Tibial nerve (tissue), 4 donors: ENCODE results near the gene MYPN. TPM values are rescaled to one million over a fixed set of nuclear protein-coding genes. Genes with fewer than 3 reads are reported as not detected.

Experiments used
- DNase-seq, 2 donors: peaks; one replicate each; pipeline ENCODE4 v3.0.0-alpha.2; 2019; ENCODE audit warnings: low spot score in 2 of 2
- H3K27ac ChIP-seq, 4 donors: fragments of 200-600 bp; sonication (generic) in 3 of 4; one replicate each; pipeline ENCODE4 v1.5.1; 2017 to 2019; ENCODE audit warnings: mild to moderate bottlenecking in 1 of 4
- H3K27me3 ChIP-seq, 2 donors: fragments of 200-600 bp; sonication (generic) in 1 of 2; one replicate each; pipeline versions ENCODE4 v1.5.1 to v1.6.0; 2017 to 2019
- H3K36me3 ChIP-seq, 3 donors: fragments of 200-600 bp; sonication (generic); one replicate each; pipeline ENCODE4 v1.5.1; 2018 to 2019
- H3K4me1 ChIP-seq, 4 donors: fragments of 200-600 bp; sonication (generic) in 3 of 4; one replicate each; pipeline ENCODE4 v1.5.1; 2017 to 2019
- H3K4me3 ChIP-seq, 4 donors: fragments of 200-600 bp; sonication (generic) in 3 of 4; one replicate each; pipeline ENCODE4 v1.5.1; 2017 to 2019; ENCODE audit warnings: mild to moderate bottlenecking in 1 of 4, moderate library complexity in 1 of 4
- H3K9me3 ChIP-seq, 4 donors: fragments of 200-600 bp; sonication (generic) in 3 of 4; one replicate each; pipeline ENCODE4 v1.5.1; 2017 to 2019
- CTCF ChIP-seq, 5 experiments: fragments of 200-600 bp in 3 of 5; fragments of 450-650 bp in 2 of 5; sonication (generic) in 3 of 5; IDR thresholded peaks; one replicate each; pipeline ENCODE4 v1.5.1; 2016 to 2019; ENCODE audit warnings: antibody characterized with exemption in 5 of 5, mild to moderate bottlenecking in 3 of 5, moderate library complexity in 2 of 5
- EP300 ChIP-seq, 2 donors: sonication (generic); formaldehyde crosslinking; IDR thresholded peaks; one replicate each; pipeline ENCODE4 v1.6.1; 2017; ENCODE audit warnings: antibody characterized with exemption in 2 of 2, mild to moderate bottlenecking in 1 of 2
- POLR2A ChIP-seq, 2 donors: fragments of 450-650 bp; IDR thresholded peaks; one replicate each; pipeline ENCODE4 v1.6.1; 2017; ENCODE audit warnings: antibody characterized with exemption in 2 of 2, mild to moderate bottlenecking in 2 of 2, moderate library complexity in 2 of 2
- WGBS, 2 donors: methylation state at CpG; one replicate each; pipeline ENCODE4 v1.1.5; 2018; 5-methylcytosine and 5-hydroxymethylcytosine counted together
- total RNA-seq, 4 donors: library from RNA; depleted of rRNA; stranded (reverse); fragments of >200 nt; gene quantifications; one replicate each; pipeline ENCODE4 v1.1.0, GENCODE V29; 2016

MYPN gene
- total RNA-seq, 4 donors from 2014 or later, result not detected

- no peaks in the 10 kb centered on the region for H3K36me3 ChIP-seq
- DNase-seq, result no peak
- no peak overlapping the region for H3K27ac ChIP-seq
- H3K9me3 ChIP-seq, result no peaks in the 10 kb centered on the region
- H3K4me3 ChIP-seq, result no peak overlapping the region
- H3K27me3 ChIP-seq, result no peaks in the 10 kb centered on the region
- H3K4me1 ChIP-seq, result no peaks in the 10 kb centered on the region
- TF ChIP-seq EP300 (IDR thresholded peaks at IDR 0.05), result no peak
- no peak for TF ChIP-seq POLR2A (IDR thresholded peaks at IDR 0.05)
- TF ChIP-seq CTCF (IDR thresholded peaks at IDR 0.05), result no peak
- 70 to 84% methylated on average over 6 of the region's 6 CpGs for WGBS, 2 donors
Observed at GRCh38 chr10:68247931-68248330, 138.6 kb downstream of the MYPN start.

- Histone ChIP-seq H3K27me3 (no peaks in the 10 kb centered on the region), H3K4me3 (no peak overlapping the region), H3K4me1 (no peaks in the 10 kb centered on the region), H3K27ac (no peak overlapping the region), H3K36me3 (no peaks in the 10 kb centered on the region), H3K9me3 (no peaks in the 10 kb centered on the region)
- no peak for DNase-seq
- WGBS, 2 donors, result 98% methylated on average over 4 of the region's 4 CpGs
- TF ChIP-seq POLR2A (IDR thresholded peaks at IDR 0.05) (no peak), CTCF (IDR thresholded peaks at IDR 0.05) (no peak), EP300 (IDR thresholded peaks at IDR 0.05) (no peak)
Observed at GRCh38 chr10:68249297-68249696, 140.0 kb downstream of the MYPN start.

GRCh38 chr10:68251151-68251550 is 141.9 kb downstream of the MYPN start:
- H3K4me3 ChIP-seq, result no peak overlapping the region
- no peaks in the 10 kb centered on the region for H3K9me3 ChIP-seq
- 69% methylated on average over 6 to 7 of the region's 7 CpGs for WGBS, 2 donors
- H3K36me3 ChIP-seq, result no peaks in the 10 kb centered on the region
- H3K27me3 ChIP-seq, result no peaks in the 10 kb centered on the region
- TF ChIP-seq EP300 (IDR thresholded peaks at IDR 0.05) (no peak), CTCF (IDR thresholded peaks at IDR 0.05) (no peak), POLR2A (IDR thresholded peaks at IDR 0.05) (no peak)
- no peaks in the 10 kb centered on the region for H3K4me1 ChIP-seq
- no peak overlapping the region for H3K27ac ChIP-seq
- no peak for DNase-seq

- Histone ChIP-seq H3K4me1 (no peaks in the 10 kb centered on the region), H3K9me3 (no peaks in the 10 kb centered on the region), H3K4me3 (no peak overlapping the region), H3K27me3 (no peaks in the 10 kb centered on the region), H3K36me3 (no peaks in the 10 kb centered on the region), H3K27ac (no peak overlapping the region)
- WGBS, 2 donors, result 75 to 79% methylated on average over 5 of the region's 5 CpGs
- TF ChIP-seq CTCF (IDR thresholded peaks at IDR 0.05) (no peak), EP300 (IDR thresholded peaks at IDR 0.05) (no peak), POLR2A (IDR thresholded peaks at IDR 0.05) (no peak)
- no peak for DNase-seq
Observed at GRCh38 chr10:68251625-68252495, 142.6 kb downstream of the MYPN start.

- Histone ChIP-seq H3K27me3 (no peaks in the 10 kb centered on the region), H3K4me3 (no peak overlapping the region), H3K27ac (no peak overlapping the region), H3K36me3 (no peaks in the 10 kb centered on the region), H3K4me1 (no peaks in the 10 kb centered on the region), H3K9me3 (no peaks in the 10 kb centered on the region)
- DNase-seq, result no peak
- 57 to 66% methylated on average over 1 of the region's 1 CpG for WGBS, 2 donors
- TF ChIP-seq CTCF (IDR thresholded peaks at IDR 0.05) (no peak), POLR2A (IDR thresholded peaks at IDR 0.05) (no peak), EP300 (IDR thresholded peaks at IDR 0.05) (no peak)
Observed at GRCh38 chr10:68253346-68253745, 144.1 kb downstream of the MYPN start.
